ENCODE results near the gene SGMS1.
A peak's percentile ranks its signal among the peaks of the same experiment; 100 is the strongest.

GRCh38 chr10:50417886-50418830 lies 205.6 kb downstream of the SGMS1 start:
- peak; percentile 21 for TF ChIP-seq CTCF (IDR thresholded peaks at IDR 0.05; ENCODE audit: low read depth, low read length, poor library complexity, severe bottlenecking)
- peak; percentile 11; the same call in 1 of the 2 replicates for TF ChIP-seq EZH2phosphoT487 (IDR thresholded peaks at IDR 0.05; ENCODE audit: borderline replicate concordance, low read length)

Measured in DOHH2 (cell line).